HepG2 (cell line): ENCODE measurements around the gene ZCCHC3. TPM values are rescaled to one million over a fixed set of nuclear protein-coding genes. Genes with fewer than 3 reads are reported as not detected.

Experiments used
- BRD4 ChIP-seq: sonication (generic); formaldehyde crosslinking; IDR thresholded peaks from 2 replicates; pipeline ENCODE4 v1.4.0; 2020; ENCODE audit warnings: missing genetic modification reagents
- BRF2 ChIP-seq: sonication (generic); formaldehyde crosslinking; IDR thresholded peaks from 2 replicates; pipeline ENCODE4 v1.8.1; 2022; ENCODE audit warnings: mild to moderate bottlenecking, missing genetic modification reagents
- FUBP1 ChIP-seq: sonication (generic); formaldehyde crosslinking; IDR thresholded peaks from 2 replicates; pipeline ENCODE4 v1.5.1; 2020; ENCODE audit warnings: missing genetic modification reagents, mild to moderate bottlenecking, borderline replicate concordance
- HNRNPK ChIP-seq: fragments of 200-400 bp; formaldehyde crosslinking; IDR thresholded peaks from 2 replicates; pipeline ENCODE4 v1.6.1; 2018; ENCODE audit warnings: low read length, low read depth, moderate library complexity, mild to moderate bottlenecking; ENCODE audit not compliant: poor library complexity, severe bottlenecking
- MAX ChIP-seq: IDR thresholded peaks from 2 replicates; pipeline ENCODE4 v1.6.1; 2012; ENCODE audit warnings: inconsistent platforms
- MNT ChIP-seq: fragments of 450-650 bp; IDR thresholded peaks from 2 replicates; pipeline ENCODE4 v1.6.1; 2016
- RBM39 ChIP-seq: fragments of 200-400 bp; formaldehyde crosslinking; IDR thresholded peaks from one replicate; pipeline ENCODE4 v1.6.1; 2018; ENCODE audit warnings: antibody characterized with exemption, mild to moderate bottlenecking, low read depth, low read length; ENCODE audit not compliant: poor library complexity, severe bottlenecking
- THYN1 ChIP-seq: sonication (generic); formaldehyde crosslinking; IDR thresholded peaks from 2 replicates; pipeline ENCODE4 v1.8.1; 2023; ENCODE audit warnings: low read depth, mild to moderate bottlenecking, moderate library complexity, missing genetic modification reagents, borderline replicate concordance
- TOE1 ChIP-seq: sonication (generic); formaldehyde crosslinking; IDR thresholded peaks from 2 replicates; pipeline ENCODE4 v1.4.0; 2020; ENCODE audit warnings: mild to moderate bottlenecking, missing genetic modification reagents
- ZBTB46 ChIP-seq: sonication (generic); formaldehyde crosslinking; IDR thresholded peaks from 2 replicates; pipeline ENCODE4 v1.4.0; 2020; ENCODE audit warnings: mild to moderate bottlenecking, missing genetic modification reagents, borderline replicate concordance
- ZGPAT ChIP-seq: IDR thresholded peaks from 2 replicates; pipeline ENCODE4 v1.6.1; 2016; ENCODE audit warnings: mild to moderate bottlenecking
- ZMAT3 ChIP-seq: sonication (generic); formaldehyde crosslinking; conservative IDR thresholded peaks from 2 replicates; pipeline ENCODE4 v1.7.0; 2021; ENCODE audit warnings: missing genetic modification reagents
- ZNF224 ChIP-seq: sonication (generic); formaldehyde crosslinking; IDR thresholded peaks from 2 replicates; pipeline ENCODE4 v1.5.0; 2020; ENCODE audit warnings: mild to moderate bottlenecking, missing genetic modification reagents
- ZNF431 ChIP-seq: sonication (generic); formaldehyde crosslinking; IDR thresholded peaks from 2 replicates; pipeline ENCODE4 v1.9.0; 2022; ENCODE audit warnings: missing genetic modification reagents, low read depth, mild to moderate bottlenecking, borderline replicate concordance
- ZNF660 ChIP-seq: sonication (generic); formaldehyde crosslinking; IDR thresholded peaks from 2 replicates; pipeline ENCODE4 v1.5.1; 2020; ENCODE audit warnings: mild to moderate bottlenecking, low read depth, missing genetic modification reagents, borderline replicate concordance
- ZNF747 ChIP-seq: sonication (generic); formaldehyde crosslinking; IDR thresholded peaks from 2 replicates; pipeline ENCODE4 v1.8.1; 2023; ENCODE audit warnings: missing genetic modification reagents, mild to moderate bottlenecking, borderline replicate concordance
- ZNF749 ChIP-seq: sonication (generic); formaldehyde crosslinking; IDR thresholded peaks from 2 replicates; pipeline ENCODE4 v1.8.0; 2022; ENCODE audit warnings: mild to moderate bottlenecking, missing genetic modification reagents, moderate library complexity, borderline replicate concordance
- ZSCAN31 ChIP-seq: sonication (generic); formaldehyde crosslinking; IDR thresholded peaks from 2 replicates; pipeline ENCODE4 v1.5.0; 2020; ENCODE audit warnings: low read depth, mild to moderate bottlenecking, missing genetic modification reagents
- polyA plus RNA-seq, 8 experiments: library from polyadenylated mRNA; depleted of rRNA in 3 of 8; stranded (reverse) in 7 of 8; unstranded in 1 of 8; fragments of >200 nt; fragmentation: Illumina TruSeq in 4 of 8; extraction: Trizol in 4 of 8; gene quantifications; 2 replicates each; pipeline versions ENCODE4 v1.2.1 to v1.2.3, GENCODE V29; 2011 to 2016; ENCODE audit warnings: low read depth in 4 of 8, missing spikeins in 1 of 8, mixed read lengths in 1 of 8; ENCODE audit not compliant: insufficient read depth in 1 of 8
- total RNA-seq, 5 experiments: library from RNA; depleted of rRNA; stranded (reverse); fragments of >200 nt; fragmentation: Illumina TruSeq; extraction: Trizol; gene quantifications; 2 replicates each; pipeline ENCODE4 v1.2.3, GENCODE V29; 2016; ENCODE audit warnings: low read depth in 1 of 5

Gene ZCCHC3
- total and polyA plus RNA-seq, 2 of the 13 experiments (the other 11 are each of a cell fraction or from before 2014, with no cell fraction given): 46.6 to 63.0 TPM

- TF ChIP-seq BRF2 (no peak), ZMAT3 (CRISPR knock-in tag) (0 out of 2 replicates have a peak, but pooled peaks have one; percentile 55), MNT (0 out of 2 replicates have a peak, but pooled peaks have one; percentile 2), MAX (peak; percentile 35; the same call in 1 of the 2 replicates), ZBTB46 (0 out of 2 replicates have a peak, but pooled peaks have one; percentile 17), ZNF660 (CRISPR knock-in tag) (no peak), ZGPAT (CRISPR knock-in tag) (0 out of 2 replicates have a peak, but pooled peaks have one; percentile 17), TOE1 (no peak), HNRNPK (peak; percentile 61), ZNF747 (CRISPR knock-in tag) (peak; percentile 2; the same call in 1 of the 2 replicates), BRD4 (0 out of 2 replicates have a peak, but pooled peaks have one; percentile 4), RBM39 (no peak), FUBP1 (CRISPR knock-in tag) (no peak), ZNF749 (peak; percentile 70; the same call in 1 of the 2 replicates), ZNF431 (CRISPR knock-in tag) (peak; percentile 9; the same call in 1 of the 2 replicates), ZNF224 (CRISPR knock-in tag) (peak; percentile 54; the same call in 1 of the 2 replicates), ZSCAN31 (CRISPR knock-in tag) (0 out of 2 replicates have a peak, but pooled peaks have one; percentile 51), THYN1 (CRISPR knock-in tag) (0 out of 2 replicates have a peak, but pooled peaks have one; percentile 16)
Measured at GRCh38 chr20:298776-299391, 1.5 kb downstream of the ZCCHC3 start (continued).
